GM18526 (cell line): ENCODE results near the gene TSPAN18.

Experiments
- POLR2A ChIP-seq: IDR thresholded peaks from 3 replicates; pipeline ENCODE4 v1.6.1; 2011; ENCODE audit not compliant: insufficient read length; ENCODE audit errors: extremely low read depth

Gene TSPAN18

GRCh38 chr11:44926036-44926435, 199.3 kb downstream of the TSPAN18 start:
- TF ChIP-seq POLR2A: no peak

GRCh38 chr11:44927174-44927661, 200.5 kb downstream of the TSPAN18 start:
- TF ChIP-seq POLR2A: no peak

DNA sequence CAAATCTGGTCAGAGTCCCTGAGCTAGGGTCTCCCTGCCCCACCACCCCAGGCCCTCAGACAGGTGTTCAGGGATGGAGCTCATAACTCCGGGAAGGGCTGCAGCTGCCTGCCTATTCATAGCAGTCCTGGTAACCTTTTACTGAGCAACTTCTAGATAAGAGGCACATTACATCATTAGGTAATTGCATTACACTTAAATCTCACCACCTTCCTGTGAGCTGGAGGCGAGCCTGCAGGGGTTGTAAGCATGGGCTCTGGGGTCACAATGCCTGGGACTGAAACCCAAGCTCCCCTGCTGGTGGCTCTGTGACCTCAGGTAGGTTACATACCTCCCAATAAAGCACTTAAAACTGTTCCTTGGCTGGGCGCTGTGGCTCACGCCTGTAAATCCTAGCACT, 201.4 kb downstream of the TSPAN18 start:
- no peak for TF ChIP-seq POLR2A

DNA sequence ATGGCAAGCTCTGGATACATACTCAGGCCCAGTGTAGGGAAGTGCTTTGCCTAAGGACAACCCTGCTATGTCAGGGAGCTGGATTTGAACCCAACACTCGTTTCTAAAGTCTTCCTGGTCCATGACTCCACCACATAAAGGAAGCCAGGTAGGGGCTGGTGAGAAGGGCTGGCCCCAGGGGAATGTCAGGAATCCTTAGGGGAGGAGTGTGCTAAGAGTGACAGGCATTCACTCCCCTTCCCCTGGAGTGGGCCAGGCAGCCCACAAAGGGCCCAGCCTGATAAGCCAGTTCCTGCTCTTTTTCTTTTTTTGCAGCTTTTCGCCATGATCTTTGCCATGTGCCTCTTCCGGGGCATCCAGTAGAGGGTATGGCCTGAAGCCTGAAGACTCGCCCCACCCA, 202.1 kb downstream of the TSPAN18 start:
- TF ChIP-seq POLR2A: no peak

GRCh38 chr11:44930588-44931302, 204.0 kb downstream of the TSPAN18 start:
- TF ChIP-seq POLR2A: no peak

DNA sequence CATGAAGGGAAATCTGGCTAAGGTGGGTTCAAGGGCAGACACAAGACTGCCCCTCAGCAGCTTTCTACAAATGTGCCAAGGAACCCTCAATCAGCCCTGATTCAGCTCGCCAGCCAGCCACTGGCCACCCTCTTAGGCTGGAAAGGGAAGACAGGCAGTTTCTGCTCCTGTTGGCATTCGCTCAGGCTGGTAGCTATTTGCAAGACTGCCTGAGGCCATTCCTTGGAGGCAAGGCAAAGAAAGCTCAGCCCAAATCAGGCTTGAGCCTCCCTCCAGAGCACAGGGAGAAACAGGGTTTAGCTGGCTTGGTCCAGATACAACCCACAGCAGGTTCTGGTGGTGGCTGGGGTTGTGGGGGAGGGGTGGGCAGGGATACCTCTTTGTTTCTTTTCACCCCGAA, 204.7 kb downstream of the TSPAN18 start:
- no peak for TF ChIP-seq POLR2A

DNA sequence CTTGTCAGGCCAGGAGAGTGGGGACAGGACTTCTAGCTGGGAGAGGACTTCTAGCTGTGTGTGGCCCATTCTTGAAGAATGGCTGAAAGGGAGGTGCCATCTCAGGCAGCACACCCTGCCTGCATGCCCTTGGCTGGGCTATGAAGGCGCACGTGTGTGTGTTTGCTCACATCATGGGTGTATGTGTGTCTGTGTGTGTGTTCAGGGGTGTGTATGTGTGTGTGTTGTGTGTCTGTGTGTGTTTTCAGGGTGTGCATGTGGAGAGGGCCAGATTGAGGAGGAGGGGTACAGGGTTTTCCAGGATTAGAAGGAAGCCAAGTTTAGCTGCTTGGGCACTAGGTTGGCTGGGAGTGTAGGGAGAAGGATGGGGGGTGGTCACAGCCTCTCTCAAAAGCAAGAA, 207.3 kb downstream of the TSPAN18 start:
- no peak for TF ChIP-seq POLR2A

DNA sequence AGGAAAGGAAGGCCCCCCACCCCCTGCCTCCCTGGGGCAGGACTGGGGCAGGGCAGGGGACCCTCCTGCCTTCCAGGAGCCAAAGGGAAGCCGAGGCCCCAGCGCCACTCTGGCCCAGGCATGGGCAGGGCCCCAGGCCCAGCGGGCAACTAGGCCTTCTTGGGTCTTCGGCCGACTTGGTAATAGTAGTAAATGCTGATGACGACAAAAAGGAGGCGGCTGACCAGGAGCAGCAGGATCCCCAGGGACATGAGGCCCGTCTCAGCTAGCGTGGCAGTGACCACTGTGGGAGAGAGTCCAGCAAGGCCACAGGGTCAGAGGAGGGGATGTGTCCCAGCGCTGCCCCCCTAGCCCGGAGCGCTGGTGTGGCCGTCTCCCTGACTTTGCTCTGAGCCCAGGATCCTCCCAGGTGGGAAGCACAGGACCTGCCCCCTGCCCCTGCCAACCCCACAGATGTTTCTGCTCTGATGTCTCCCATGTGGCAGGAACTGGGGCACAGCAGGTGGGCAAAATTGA, 208.0 kb downstream of the TSPAN18 start:
- no peak for TF ChIP-seq POLR2A

DNA sequence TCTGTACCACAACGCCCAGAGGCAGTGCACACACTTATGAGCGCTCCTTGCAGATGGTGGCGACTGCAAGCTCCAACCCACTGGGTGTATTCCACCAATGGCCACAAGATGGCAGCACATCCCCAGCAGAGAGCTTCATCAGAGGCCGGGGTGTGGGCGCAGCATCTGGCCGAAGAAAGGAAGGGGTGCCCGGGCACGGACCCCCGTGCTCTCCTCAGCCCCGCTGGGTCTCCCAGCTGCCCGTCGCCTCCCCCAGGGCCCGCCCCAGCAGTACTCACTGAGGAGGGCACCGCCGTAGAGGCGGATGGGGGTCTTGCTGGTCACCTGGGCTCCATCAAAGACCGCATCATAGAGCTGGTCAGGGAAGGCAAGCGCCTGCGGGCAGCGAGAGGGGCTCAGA, 209.8 kb downstream of the TSPAN18 start:
- TF ChIP-seq POLR2A: no peak

DNA sequence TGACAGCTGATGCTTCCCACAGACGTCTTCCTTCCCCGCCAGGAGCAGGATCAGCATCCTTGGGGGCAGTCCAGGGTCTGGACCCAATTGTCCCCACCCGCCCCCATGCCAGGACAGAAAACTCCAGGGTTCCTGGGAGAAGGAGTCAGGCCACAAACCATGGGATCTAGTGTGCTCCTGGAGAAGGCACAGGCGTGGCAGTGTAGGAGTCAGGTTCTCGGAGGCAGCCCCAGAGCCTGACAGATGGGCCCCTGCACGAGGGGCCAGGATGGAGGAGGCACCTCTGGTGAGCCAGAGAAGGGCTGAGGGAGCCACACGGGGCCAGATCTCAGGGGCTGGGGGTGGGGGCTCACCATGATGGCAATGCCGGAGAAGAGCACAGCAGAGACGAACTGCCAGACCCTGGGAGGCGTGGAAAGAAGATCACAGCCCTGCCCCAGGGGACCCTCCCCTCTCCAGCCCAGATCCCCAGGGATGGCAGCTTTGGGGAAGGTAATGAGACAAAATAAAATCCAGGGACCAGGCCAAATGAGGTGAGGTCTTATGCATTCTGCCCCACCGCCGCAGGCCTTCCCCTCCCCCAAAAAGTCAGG, 210.3 kb downstream of the TSPAN18 start:
- no peak for TF ChIP-seq POLR2A

DNA sequence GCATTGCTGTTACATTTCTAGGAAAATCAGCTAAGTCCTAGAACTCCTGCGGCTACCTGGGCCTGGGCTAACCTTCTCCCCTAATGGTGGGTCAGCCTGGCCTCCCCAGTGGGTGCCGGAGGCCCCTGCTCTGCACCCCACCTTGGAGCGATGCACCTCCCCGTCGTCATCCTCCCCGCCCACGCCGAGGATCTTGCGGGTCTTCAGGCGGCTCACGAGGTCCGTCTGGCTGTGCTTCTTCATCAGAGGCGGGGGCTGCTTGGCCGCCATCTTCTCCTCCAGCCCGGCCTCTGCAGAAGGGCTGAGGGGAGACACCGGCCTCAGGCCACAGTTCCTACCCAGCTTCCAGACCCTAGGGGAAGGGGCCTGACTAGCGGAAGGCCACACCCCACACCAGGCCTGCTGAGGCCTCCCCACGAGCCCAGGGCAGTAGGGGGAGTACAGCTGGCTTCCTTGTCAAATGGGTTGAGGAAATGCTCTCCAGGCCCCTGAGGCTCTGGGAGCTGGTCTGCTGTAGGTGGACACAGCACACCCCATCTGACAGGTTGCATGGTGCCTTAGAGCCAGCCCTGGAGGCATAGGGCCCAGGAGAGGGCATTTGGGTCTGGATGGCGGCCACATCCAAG, 211.4 kb downstream of the TSPAN18 start:
- TF ChIP-seq POLR2A: no peak

GRCh38 chr11:44939673-44940395, 213.1 kb downstream of the TSPAN18 start:
- TF ChIP-seq POLR2A: no peak

GRCh38 chr11:44940404-44940803, 213.6 kb downstream of the TSPAN18 start:
- TF ChIP-seq POLR2A: no peak

- TF ChIP-seq POLR2A: no peak
Observed at GRCh38 chr11:44940835-44941234, 214.1 kb downstream of the TSPAN18 start.

DNA sequence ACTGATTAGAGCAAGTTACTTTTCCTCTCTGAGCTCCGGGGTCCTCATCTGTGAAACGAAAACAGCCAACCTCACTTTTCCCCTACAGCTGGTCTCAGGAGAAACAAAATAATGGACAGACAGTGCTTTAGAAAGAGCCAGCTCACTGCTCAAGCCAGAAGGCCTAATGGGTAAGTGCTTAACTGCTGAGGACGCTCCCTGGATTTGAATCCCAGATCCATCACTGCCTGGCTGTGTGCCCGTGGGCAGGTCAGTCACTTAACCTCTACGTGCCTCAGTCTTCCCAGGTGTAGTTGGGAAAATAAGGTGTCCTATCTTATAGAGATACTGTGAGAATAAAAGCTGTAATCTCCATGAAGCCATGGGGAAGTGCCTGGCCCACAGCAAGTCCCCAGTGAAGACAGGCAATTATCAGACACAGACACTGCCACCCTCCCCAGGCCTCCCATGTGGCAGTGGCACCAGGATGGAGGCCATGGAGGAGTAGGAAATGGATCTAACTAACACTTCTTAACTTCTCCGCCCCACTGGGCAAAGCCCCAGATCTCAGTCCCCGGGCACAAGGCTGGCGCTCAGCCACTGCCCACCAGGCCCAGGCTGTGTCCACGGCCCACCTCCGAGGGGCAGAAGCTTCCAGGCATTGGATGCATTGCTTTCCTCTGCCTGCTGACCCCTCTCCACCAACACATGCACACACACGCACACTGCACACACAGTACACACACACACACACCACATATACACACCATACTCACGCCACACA, 214.7 kb downstream of the TSPAN18 start:
- TF ChIP-seq POLR2A: no peak
